RWPE2 (cell line): ENCODE measurements around the gene GNA15.

Source experiments
- ATAC-seq: fragments of 200-7000 bp; cut with Tn5 transposase; 3 replicates; pipeline ENCODE4 v1.9.1; 2021; ENCODE audit warnings: low read depth
- DNase-seq: peaks from one replicate; pipeline ENCODE4 v3.0.0-alpha.2; 2020; ENCODE audit warnings: low spot score
- H3K27ac ChIP-seq: fragments of 450-650 bp; 2 replicates; pipeline ENCODE4 v1.5.1; 2017; ENCODE audit warnings: mild to moderate bottlenecking; ENCODE audit not compliant: poor library complexity, severe bottlenecking
- H3K27me3 ChIP-seq: fragments of 250-450 bp; sonication (Bioruptor Pico); 2 replicates; pipeline ENCODE4 v1.5.1; 2021; ENCODE audit warnings: mild to moderate bottlenecking, moderate library complexity; ENCODE audit not compliant: insufficient read depth, poor library complexity, severe bottlenecking
- H3K36me3 ChIP-seq: fragments of 250-450 bp; sonication (Bioruptor Pico); 2 replicates; pipeline ENCODE4 v1.5.1; 2020; ENCODE audit warnings: low read depth, mild to moderate bottlenecking, moderate library complexity
- H3K4me1 ChIP-seq: fragments of 250-450 bp; sonication (Bioruptor Pico); 2 replicates; pipeline ENCODE4 v1.5.1; 2021; ENCODE audit warnings: mild to moderate bottlenecking, moderate library complexity; ENCODE audit not compliant: insufficient read depth, poor library complexity, severe bottlenecking
- H3K4me3 ChIP-seq: fragments of 250-450 bp; sonication (Bioruptor Pico); 2 replicates; pipeline ENCODE4 v1.5.1; 2021; ENCODE audit warnings: mild to moderate bottlenecking, moderate library complexity; ENCODE audit not compliant: severe bottlenecking
- H3K9me3 ChIP-seq: fragments of 250-450 bp; sonication (Bioruptor Pico); 2 replicates; pipeline ENCODE4 v1.5.1; 2021; ENCODE audit warnings: mild to moderate bottlenecking, moderate library complexity; ENCODE audit not compliant: severe bottlenecking
- TF ChIP-seq, protein P1 (sequence below): fragments of 450-650 bp; IDR thresholded peaks from one replicate; pipeline ENCODE4 v1.5.1; 2017; ENCODE audit warnings: mild to moderate bottlenecking, moderate library complexity; ENCODE audit not compliant: poor library complexity, severe bottlenecking

Gene GNA15

DNA sequence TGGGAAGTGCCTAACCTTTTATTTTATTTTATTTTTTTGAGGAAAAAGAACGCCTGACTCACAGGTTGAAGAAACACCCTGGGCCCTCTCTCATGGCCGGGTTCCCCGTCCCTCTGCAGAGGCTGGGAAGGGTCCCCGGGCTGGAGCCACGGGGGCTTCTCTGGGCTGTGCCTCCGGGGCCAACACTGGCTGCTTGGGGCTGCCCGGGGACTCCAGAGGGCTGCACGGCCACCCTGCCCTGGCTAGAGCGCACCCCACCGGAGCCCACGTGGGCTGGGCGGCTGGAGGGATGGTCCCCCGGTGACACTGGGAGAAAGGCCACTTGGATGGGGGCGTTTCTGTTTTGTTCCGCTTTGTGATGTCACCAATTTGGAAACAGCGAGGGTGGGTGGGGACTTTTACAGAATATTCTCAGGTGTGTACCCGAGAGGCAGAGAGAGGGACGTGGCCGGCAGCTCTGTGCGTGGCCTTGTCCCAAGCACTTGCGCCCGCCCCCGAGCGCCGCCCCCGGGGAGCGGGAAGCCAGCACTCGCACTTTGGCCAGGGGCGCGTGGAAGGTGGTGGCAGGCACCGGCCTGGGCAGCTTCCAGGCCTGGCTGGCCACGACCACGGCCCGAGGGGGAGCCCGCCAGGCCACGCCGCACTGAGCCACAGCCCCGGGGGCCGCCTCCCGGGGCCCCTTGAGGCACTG, 13.9 kb upstream of the GNA15 start:
- Histone ChIP-seq H3K27ac (no peak overlapping the region), H3K27me3 (no peaks in the 10 kb centered on the region), H3K36me3 (peaks cover 10% of the 10 kb centered on the region), H3K4me3 (no peak overlapping the region), H3K4me1 (no peaks in the 10 kb centered on the region), H3K9me3 (no peaks in the 10 kb centered on the region)
- ATAC-seq: no peak
- no peak for DNase-seq
- TF ChIP-seq, protein P1, sequence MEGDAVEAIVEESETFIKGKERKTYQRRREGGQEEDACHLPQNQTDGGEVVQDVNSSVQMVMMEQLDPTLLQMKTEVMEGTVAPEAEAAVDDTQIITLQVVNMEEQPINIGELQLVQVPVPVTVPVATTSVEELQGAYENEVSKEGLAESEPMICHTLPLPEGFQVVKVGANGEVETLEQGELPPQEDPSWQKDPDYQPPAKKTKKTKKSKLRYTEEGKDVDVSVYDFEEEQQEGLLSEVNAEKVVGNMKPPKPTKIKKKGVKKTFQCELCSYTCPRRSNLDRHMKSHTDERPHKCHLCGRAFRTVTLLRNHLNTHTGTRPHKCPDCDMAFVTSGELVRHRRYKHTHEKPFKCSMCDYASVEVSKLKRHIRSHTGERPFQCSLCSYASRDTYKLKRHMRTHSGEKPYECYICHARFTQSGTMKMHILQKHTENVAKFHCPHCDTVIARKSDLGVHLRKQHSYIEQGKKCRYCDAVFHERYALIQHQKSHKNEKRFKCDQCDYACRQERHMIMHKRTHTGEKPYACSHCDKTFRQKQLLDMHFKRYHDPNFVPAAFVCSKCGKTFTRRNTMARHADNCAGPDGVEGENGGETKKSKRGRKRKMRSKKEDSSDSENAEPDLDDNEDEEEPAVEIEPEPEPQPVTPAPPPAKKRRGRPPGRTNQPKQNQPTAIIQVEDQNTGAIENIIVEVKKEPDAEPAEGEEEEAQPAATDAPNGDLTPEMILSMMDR: no peak

DNA sequence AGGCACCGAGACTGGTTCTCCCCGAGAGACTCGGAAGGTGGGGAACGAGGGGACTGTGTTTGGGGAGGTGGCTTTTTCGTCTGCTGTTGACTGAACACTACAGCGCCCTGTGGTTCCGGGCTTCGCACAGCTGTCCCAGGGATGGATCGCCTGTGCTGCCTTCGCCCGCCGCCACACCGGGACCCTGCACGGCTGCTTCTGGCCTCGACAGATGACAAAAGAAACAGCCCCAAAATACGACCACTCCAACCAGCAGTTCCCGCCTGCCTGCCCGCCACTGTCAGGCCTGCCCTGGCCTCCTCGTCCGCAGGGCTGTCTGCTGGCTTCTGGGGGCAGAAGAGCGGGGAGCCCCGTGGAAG, 13.3 kb upstream of the GNA15 start:
- Histone ChIP-seq H3K9me3 (no peaks in the 10 kb centered on the region), H3K36me3 (peaks cover 12% of the 10 kb centered on the region), H3K4me3 (no peak overlapping the region), H3K27ac (no peak overlapping the region), H3K4me1 (no peaks in the 10 kb centered on the region), H3K27me3 (no peaks in the 10 kb centered on the region)
- TF ChIP-seq, protein P1: no peak
- ATAC-seq (no peak), DNase-seq (no peak)

DNA sequence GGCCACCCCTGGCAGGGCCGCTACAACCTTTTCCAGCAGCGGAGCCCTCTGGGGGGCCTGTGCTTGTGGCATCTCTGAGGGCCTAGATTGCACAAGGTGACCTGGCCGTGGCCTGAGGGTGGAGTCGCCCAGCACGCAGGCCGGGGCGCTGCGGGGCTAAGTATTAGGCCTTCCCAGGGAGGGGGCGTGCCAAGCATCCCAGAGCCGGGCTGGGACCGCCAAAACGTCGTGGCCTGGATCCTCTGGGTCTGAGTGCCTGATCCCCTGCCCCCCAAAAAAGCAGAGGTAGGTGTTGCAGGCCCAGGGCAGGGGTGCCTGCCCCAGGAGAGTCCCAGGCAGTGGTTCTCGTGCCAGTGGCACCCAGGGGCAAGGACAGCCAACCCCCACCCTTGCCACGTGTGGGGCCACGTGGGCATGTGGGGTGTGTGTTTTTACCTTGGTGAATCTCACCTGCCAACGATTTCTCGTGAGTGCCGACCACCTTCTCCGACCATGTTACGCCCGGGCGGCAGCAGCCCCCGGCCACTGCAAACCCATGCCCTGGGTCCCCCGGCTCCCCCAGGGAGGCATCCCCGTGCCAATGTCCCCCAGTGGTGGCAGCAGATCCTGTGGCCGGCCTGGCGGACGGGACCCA, 12.6 kb upstream of the GNA15 start:
- Histone ChIP-seq H3K4me1 (no peaks in the 10 kb centered on the region), H3K27me3 (no peaks in the 10 kb centered on the region), H3K9me3 (no peaks in the 10 kb centered on the region), H3K4me3 (no peak overlapping the region), H3K27ac (no peak overlapping the region), H3K36me3 (peaks cover 16% of the 10 kb centered on the region)
- DNase-seq: no peak
- TF ChIP-seq, protein P1: no peak
- ATAC-seq: no peak

DNA sequence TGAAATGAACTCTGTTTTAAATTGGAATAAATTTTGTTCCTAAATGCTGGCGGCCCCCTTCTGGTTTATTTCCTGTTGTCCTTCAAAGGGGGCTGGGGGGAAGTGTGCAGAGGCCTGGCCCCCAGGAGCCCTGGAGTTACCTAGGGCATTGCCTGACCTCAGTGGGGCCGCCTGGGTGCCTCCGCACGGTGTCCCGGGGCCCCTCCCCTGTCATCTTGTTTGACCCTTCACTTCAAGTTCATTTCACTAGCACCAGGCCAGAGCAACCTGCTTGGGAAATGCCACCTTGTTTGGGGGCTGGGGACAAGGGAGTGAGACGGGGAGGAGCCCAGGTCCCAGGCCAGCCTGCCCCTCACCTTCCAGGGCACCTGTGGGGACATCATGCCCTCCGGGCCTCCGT, 11.9 kb upstream of the GNA15 start:
- Histone ChIP-seq H3K36me3 (peaks cover 21% of the 10 kb centered on the region), H3K9me3 (no peaks in the 10 kb centered on the region), H3K4me1 (no peaks in the 10 kb centered on the region), H3K27ac (no peak overlapping the region), H3K27me3 (no peaks in the 10 kb centered on the region), H3K4me3 (no peak overlapping the region)
- TF ChIP-seq, protein P1: no peak
- no peak for DNase-seq
- no peak for ATAC-seq

DNA sequence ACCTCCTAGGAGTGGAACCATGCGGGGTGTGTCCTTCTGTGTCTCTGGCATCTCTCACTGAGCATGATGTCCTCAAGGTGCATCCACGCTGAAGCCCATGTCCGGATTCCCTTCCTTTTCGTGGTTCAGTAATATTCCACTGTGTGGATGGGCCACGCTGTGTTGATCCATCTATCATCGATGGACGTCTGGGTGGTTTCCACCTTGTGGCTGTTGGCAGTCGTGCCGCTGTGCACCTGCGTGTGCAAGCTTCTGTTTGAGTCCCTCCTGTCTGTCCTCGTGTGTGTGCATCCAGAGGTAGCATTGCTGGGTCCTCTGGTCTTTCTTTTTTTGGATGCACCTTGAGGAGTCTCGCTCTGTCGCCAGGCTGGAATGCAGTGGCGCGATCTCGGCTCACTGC, 11.2 kb upstream of the GNA15 start:
- Histone ChIP-seq H3K27ac (no peak overlapping the region), H3K4me1 (peaks cover 3% of the 10 kb centered on the region), H3K9me3 (no peaks in the 10 kb centered on the region), H3K4me3 (no peak overlapping the region), H3K36me3 (peaks cover 21% of the 10 kb centered on the region), H3K27me3 (no peaks in the 10 kb centered on the region)
- TF ChIP-seq, protein P1: no peak
- ATAC-seq (no peak), DNase-seq (no peak)
